Fibroblast of pulmonary artery (primary cell): ENCODE results near the gene ADRA1B.
A peak's percentile ranks its signal among the peaks of the same experiment; 100 is the strongest.

Source experiments
- DNase-seq: peaks from one replicate; pipeline ENCODE4 v3.0.0-alpha.2; 2010; ENCODE audit warnings: low read depth
- H3K4me3 ChIP-seq: replicated peaks from 2 replicates; pipeline ENCODE4 v1.5.1; 2011; ENCODE audit warnings: low read depth, mild to moderate bottlenecking, control low read depth, low read length, moderate library complexity
- CTCF ChIP-seq: IDR thresholded peaks from 2 replicates; pipeline ENCODE4 v1.5.1; 2011; ENCODE audit warnings: mild to moderate bottlenecking, control low read depth, low read length, inconsistent platforms; ENCODE audit errors: missing control alignments

Gene ADRA1B

GRCh38 chr5:159975462-159976019 is 59.3 kb downstream of the ADRA1B start:
- TF ChIP-seq CTCF = peak; percentile 59
- DNase-seq = peak; percentile 93
- H3K4me3 ChIP-seq = no peak overlapping the region

GRCh38 chr5:159976921-159977320 is 60.6 kb downstream of the ADRA1B start:
- no peak overlapping the region for H3K4me3 ChIP-seq
- DNase-seq = no peak
- no peak for TF ChIP-seq CTCF

DNA sequence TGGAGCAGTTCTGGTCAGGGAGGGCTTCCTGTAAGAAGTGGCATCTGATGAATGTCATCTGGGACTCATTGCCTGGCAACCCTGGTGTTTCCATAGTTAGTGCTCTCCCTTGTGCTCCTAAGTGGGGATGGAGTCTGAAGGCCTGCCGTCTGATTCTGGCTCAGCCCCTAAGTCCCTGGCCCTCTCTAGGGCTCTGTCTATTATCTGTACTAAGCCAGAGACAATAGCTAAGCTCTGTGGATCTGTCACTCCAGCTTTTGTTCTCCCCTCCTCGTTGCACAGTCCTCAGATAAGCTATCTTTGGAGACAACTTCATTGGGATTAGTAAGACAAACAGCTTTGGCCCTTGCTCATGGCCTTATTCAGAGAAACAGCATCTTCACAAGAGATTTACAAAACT is 62.1 kb downstream of the ADRA1B start:
- no peak overlapping the region for H3K4me3 ChIP-seq
- TF ChIP-seq CTCF = no peak
- DNase-seq = no peak

- DNase-seq = no peak
- no peak for TF ChIP-seq CTCF
- no peak overlapping the region for H3K4me3 ChIP-seq
Observed at GRCh38 chr5:159982421-159983173, 66.3 kb downstream of the ADRA1B start.

- peak; percentile 71 for TF ChIP-seq CTCF
- peak overlapping the region; percentile 46 for H3K4me3 ChIP-seq
- peak; percentile 70 for DNase-seq
Observed at GRCh38 chr5:159987031-159987674, 70.9 kb downstream of the ADRA1B start.

DNA sequence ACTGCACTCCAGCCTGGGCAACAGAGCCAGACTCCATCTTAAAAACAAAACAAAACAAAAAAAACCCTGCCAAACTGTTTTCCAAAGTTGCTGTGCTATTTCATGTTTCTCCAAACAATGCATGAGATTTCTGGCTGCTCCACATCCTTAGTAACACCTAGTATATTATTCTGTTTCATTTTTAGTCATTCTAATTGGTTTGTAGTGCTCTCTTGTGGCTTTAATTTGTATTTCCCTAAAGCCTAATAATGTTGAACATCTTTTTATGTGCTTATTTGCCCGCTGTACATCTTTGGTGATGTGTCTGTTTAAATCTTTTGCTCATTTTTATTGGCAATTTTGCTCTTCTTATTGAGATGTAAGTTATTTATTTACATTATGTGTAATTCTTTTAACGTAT is 74.2 kb downstream of the ADRA1B start:
- no peak overlapping the region for H3K4me3 ChIP-seq
- DNase-seq = no peak
- TF ChIP-seq CTCF = peak; percentile 4

DNA sequence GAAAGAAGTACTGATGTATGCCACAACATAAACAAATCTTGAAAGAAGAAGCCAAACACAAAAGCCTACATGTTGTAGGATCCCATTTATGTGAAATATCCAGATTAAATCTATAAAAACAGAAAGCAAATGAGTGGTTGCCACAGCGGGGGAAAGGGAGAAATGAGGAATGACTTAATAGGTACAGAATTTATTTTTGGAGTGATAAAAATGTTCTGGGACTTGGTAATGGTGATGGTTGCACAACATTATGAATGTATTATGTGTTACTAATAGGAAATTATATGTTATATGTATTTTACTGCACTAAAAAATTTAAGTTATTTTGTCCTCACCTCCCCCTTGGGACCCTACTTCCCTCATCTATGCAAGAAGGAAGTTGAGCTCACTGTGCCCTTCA is 76.3 kb downstream of the ADRA1B start:
- TF ChIP-seq CTCF = no peak
- H3K4me3 ChIP-seq = no peak overlapping the region
- no peak for DNase-seq
